Measurements from ENCODE around the gene CETP. TPM values are rescaled to one million over a fixed set of nuclear protein-coding genes. Genes with fewer than 3 reads are reported as not detected.
A peak's percentile ranks its signal among the peaks of the same experiment; 100 is the strongest.

Gene CETP
- total and polyA plus RNA-seq, 4 donors, result 3.3 to 24.0 (median 6.3) TPM

- H3K4me1 ChIP-seq (ENCODE audit: control insufficient read depth in 4 of 4, insufficient read depth in 4 of 4, low read length in 3 of 4), result no peaks in the 10 kb centered on the region
- WGBS, result 65% methylated on average over 15 of the region's 15 CpGs
- peaks cover 0 to 5% (median 0%) of the 10 kb centered on the region in 4 donors for H3K36me3 ChIP-seq (ENCODE audit: control insufficient read depth in 4 of 4, insufficient read depth in 3 of 4, low read depth in 1 of 4, low read length in 3 of 4)
- DNase-seq (ENCODE audit: low spot score), result no peak
- H3K27me3 ChIP-seq (ENCODE audit: control insufficient read depth in 4 of 4, insufficient read depth in 4 of 4, low read length in 3 of 4), result no peaks in the 10 kb centered on the region
- TF ChIP-seq RAD21 (IDR thresholded peaks at IDR 0.05) (peak; percentile 78 to 87), ATF3 (IDR thresholded peaks at IDR 0.05) (no peak), GABPA (IDR thresholded peaks at IDR 0.05 in 1 of 2, conservative IDR thresholded peaks at IDR 0.05 in 1 of 2) (no peak), YY1 (IDR thresholded peaks at IDR 0.05) (no peak), NR2F2 (IDR thresholded peaks at IDR 0.05) (no peak), CTCF (IDR thresholded peaks at IDR 0.05; ENCODE audit: low read depth, low read length, missing input control) (peak; percentile 53), REST (IDR thresholded peaks at IDR 0.05) (no peak), EGR1 (IDR thresholded peaks at IDR 0.05; ENCODE audit: low read depth in 2 of 2) (no peak), HNF4G (IDR thresholded peaks at IDR 0.05) (no peak), TAF1 (conservative IDR thresholded peaks at IDR 0.05) (no peak), HNF4A (conservative IDR thresholded peaks at IDR 0.05) (no peak), FOXA1 (IDR thresholded peaks at IDR 0.05) (no peak), SP1 (IDR thresholded peaks at IDR 0.05) (no peak)
- no peaks in the 10 kb centered on the region for H3K9me3 ChIP-seq (ENCODE audit: control insufficient read depth in 4 of 4, low read length in 3 of 4)
- H3K4me3 ChIP-seq (ENCODE audit: low read depth in 1 of 3, low read length in 3 of 3), result no peak overlapping the region
- no peak overlapping the region for H3K9ac ChIP-seq (ENCODE audit: low read depth in 1 of 2, low read length in 2 of 2)
- H3K27ac ChIP-seq (ENCODE audit: low read depth in 1 of 2, low read length in 2 of 2), result no peak overlapping the region
Measured at GRCh38 chr16:56950881-56951771, 10.6 kb upstream of the CETP start.

GRCh38 chr16:56953006-56953405, 8.7 kb upstream of the CETP start:
- TF ChIP-seq HNF4A (conservative IDR thresholded peaks at IDR 0.05), result no peak
- peak; percentile 69 for TF ChIP-seq NR2F2 (IDR thresholded peaks at IDR 0.05)
- no peak for TF ChIP-seq CTCF (IDR thresholded peaks at IDR 0.05; ENCODE audit: low read depth, low read length, missing input control)
- no peak for TF ChIP-seq FOXA1 (IDR thresholded peaks at IDR 0.05)
- TF ChIP-seq RXRA (IDR thresholded peaks at IDR 0.05), result peak; percentile 42 to 47
- DNase-seq (ENCODE audit: low spot score), result no peak

More at GRCh38 chr16:56953006-56953405, 8.7 kb upstream of the CETP start:
- no peak overlapping the region for H3K27ac ChIP-seq (ENCODE audit: low read depth in 1 of 2, low read length in 2 of 2)
- H3K4me3 ChIP-seq (ENCODE audit: low read depth in 1 of 3, low read length in 3 of 3), result no peak overlapping the region
- no peaks in the 10 kb centered on the region for H3K36me3 ChIP-seq (ENCODE audit: control insufficient read depth in 4 of 4, insufficient read depth in 3 of 4, low read depth in 1 of 4, low read length in 3 of 4)
- no peaks in the 10 kb centered on the region for H3K4me1 ChIP-seq (ENCODE audit: control insufficient read depth in 4 of 4, insufficient read depth in 4 of 4, low read length in 3 of 4)
- 82% methylated on average over 6 of the region's 6 CpGs for WGBS
- H3K27me3 ChIP-seq (ENCODE audit: control insufficient read depth in 4 of 4, insufficient read depth in 4 of 4, low read length in 3 of 4), result no peaks in the 10 kb centered on the region
- H3K9me3 ChIP-seq (ENCODE audit: control insufficient read depth in 4 of 4, low read length in 3 of 4), result no peaks in the 10 kb centered on the region
- no peak overlapping the region for H3K9ac ChIP-seq (ENCODE audit: low read depth in 1 of 2, low read length in 2 of 2)

All from liver (tissue), 9 donors.